Hepatocyte (in vitro differentiated cells): Measurements from ENCODE around the gene OR13A1.
"Not testable (repeated sequence)": the region's sequence is repeated elsewhere in the genome, so short reads cannot be mapped to it uniquely, and the experiment has no call there.

Experiments
- CTCF ChIP-seq: fragments of 200-600 bp; sonication (generic); IDR thresholded peaks from 2 replicates; pipeline ENCODE4 v1.5.1; 2016; ENCODE audit warnings: antibody characterized with exemption, mild to moderate bottlenecking; ENCODE audit not compliant: poor library complexity
- EZH2 ChIP-seq: fragments of 200-600 bp; sonication (generic); IDR thresholded peaks from 2 replicates; pipeline ENCODE4 v1.6.1; 2016; ENCODE audit warnings: antibody characterized with exemption, mild to moderate bottlenecking, borderline replicate concordance

- TF ChIP-seq CTCF, EZH2: not testable (repeated sequence)
Measured at GRCh38 chr10:45326864-45327263, 11.5 kb upstream of the OR13A1 start.
